GM21786 (cell line): Measurements from ENCODE around the gene SLC26A8.
"Not testable (repeated sequence)": the region's sequence is repeated elsewhere in the genome, so short reads cannot be mapped to it uniquely, and the experiment has no call there.

Experiments used
- ATAC-seq: cut with Tn5 transposase; IDR thresholded peaks from one replicate; pipeline ENCODE4 v1.9.1; 2021; ENCODE audit not compliant: unreplicated experiment

The SLC26A8 gene

GRCh38 chr6:36050947-36051710 is 26.7 kb upstream of the SLC26A8 start:
- no peak for ATAC-seq

DNA sequence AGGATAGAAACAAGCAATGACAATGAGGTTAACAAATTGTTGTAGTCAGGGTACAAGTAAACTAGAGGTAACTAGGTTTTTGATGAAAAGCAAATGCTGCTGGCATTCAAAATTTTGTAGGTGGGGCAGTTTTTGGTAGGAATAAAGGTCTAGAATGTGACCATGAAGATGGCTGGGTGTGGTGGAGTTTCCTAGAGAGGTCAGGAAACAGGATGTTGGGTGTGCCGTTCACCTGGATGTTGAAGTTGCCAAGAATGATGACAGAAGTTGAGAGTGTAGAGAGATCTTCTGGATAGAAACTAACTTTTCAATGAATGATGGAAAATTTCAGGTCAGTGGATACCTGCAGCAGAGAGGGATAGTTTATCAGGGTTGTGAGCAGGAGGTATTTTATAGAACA is 25.9 kb upstream of the SLC26A8 start:
- ATAC-seq = no peak

GRCh38 chr6:36049582-36049981 is 25.1 kb upstream of the SLC26A8 start:
- ATAC-seq = no peak

- no peak for ATAC-seq
These were observed 18.3 kb upstream of the SLC26A8 start for GRCh38 chr6:36042618-36043260.

DNA sequence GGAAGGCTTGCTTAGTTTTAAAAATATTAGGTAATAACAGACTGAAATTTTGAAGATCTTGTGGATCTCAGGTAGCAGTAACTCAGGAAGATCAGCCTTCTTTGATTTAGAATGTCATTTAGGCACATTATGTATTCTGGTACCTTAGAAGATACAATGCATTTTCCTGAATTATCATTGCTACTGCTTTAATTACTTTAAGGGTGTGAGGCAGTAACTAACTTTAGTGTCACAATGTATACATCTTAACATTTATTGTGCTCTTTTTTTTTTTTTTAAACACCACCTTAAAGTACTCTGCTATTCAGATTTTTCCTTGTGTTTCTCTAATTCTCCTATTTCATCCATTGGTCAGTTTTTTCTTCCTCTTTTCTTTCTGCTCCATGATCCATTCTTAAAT is 16.5 kb upstream of the SLC26A8 start:
- no peak for ATAC-seq

GRCh38 chr6:36039112-36039511 is 14.7 kb upstream of the SLC26A8 start:
- no peak for ATAC-seq

DNA sequence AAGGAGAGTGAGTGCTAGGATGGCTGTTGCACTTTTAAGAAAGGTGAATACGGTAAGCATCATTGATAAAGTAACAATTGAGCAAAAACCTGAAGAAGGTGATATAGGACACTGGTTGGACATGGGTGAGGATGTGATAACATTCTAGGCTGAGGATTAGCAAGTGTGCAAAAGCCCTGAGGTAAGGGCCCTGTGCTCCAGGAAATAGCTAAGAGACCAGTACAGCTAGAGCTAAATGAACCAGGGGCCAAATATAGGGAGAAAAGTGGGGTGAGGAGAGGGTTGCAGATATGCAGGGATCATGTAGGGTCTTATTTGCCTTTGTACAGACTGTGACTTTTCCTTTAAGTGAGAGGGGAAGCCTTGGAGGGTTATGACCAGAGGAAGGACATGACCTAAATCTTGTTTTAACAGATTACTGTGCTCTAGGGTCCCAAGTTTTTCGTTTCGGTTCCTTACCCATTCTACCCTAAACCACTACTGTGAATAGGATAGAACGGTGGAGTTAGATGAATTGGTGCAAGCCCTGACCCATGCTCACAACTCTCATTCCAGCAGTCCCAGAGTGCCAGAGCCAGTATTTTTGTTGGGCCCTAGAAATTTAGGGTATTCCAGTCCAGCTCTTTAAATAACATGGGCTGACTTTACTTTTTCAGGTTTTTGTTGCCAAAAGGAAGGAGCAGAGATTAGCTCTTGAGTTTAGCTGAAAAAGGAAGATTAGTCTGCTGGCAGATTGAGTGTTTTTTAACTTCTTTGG is 13.9 kb upstream of the SLC26A8 start:
- ATAC-seq = no peak

DNA sequence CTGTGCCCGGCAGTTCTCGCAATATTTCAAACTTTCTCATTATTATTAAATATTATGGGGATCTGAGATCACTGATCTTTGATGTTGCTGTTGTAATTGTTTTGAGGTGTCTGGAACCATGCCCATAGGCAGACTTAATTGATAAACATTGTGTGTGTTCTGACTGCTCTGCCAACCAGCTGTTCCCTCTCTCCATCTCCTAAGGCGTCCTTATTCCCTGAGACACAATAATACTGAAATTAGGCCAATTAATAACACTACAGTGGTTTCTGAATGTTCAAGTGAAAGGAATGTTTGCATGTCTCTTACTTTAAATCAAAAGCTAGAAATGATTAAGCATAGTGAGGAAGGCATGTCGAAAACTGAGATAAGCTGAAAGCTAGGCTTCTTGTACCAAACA is 10.8 kb upstream of the SLC26A8 start:
- ATAC-seq = no peak

- ATAC-seq = no peak
These were observed 10.0 kb upstream of the SLC26A8 start for GRCh38 chr6:36034441-36034840.

- ATAC-seq = no peak
These were observed 9.5 kb upstream of the SLC26A8 start for GRCh38 chr6:36033935-36034334.

DNA sequence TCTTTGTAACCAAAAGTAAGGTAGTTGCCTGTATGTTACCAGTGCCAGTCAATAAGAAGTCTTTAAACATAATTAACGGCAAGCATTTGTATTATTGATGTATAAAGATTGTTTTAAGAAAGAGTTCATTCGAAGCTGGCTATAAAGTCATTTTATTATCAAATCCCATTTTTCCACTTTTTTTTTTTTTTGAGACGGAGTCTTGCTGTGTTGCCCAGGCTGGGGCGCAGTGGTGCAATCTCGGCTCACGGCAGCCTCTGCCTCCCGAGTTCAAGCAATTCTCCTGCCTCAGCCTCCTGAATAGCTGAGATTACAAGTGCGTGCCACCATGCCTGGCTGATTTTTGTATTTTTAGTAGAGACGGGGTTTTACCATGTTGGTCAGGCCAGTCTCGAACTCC is 8.7 kb upstream of the SLC26A8 start:
- not testable (repeated sequence) for ATAC-seq

GRCh38 chr6:36032261-36032660 is 7.8 kb upstream of the SLC26A8 start:
- ATAC-seq = no peak

DNA sequence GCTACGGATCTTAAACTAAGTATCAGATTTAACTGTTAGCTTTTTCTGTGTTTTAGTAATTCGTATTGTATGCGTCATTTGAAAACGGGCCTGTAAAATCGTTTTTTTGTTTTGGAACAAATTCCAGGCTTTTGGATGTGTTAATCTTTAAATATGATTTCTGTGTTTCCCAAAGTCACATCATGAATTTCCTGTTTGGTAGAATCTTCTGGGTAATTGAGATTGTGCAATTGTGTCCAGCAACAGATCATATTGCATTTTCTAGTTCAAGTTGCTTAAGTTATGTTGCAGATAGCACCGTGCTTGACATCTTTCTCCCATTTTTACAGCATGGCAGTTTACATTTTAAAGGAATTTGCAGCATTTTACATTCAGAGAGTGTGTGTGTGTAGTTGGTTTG is 5.0 kb upstream of the SLC26A8 start:
- ATAC-seq = no peak

DNA sequence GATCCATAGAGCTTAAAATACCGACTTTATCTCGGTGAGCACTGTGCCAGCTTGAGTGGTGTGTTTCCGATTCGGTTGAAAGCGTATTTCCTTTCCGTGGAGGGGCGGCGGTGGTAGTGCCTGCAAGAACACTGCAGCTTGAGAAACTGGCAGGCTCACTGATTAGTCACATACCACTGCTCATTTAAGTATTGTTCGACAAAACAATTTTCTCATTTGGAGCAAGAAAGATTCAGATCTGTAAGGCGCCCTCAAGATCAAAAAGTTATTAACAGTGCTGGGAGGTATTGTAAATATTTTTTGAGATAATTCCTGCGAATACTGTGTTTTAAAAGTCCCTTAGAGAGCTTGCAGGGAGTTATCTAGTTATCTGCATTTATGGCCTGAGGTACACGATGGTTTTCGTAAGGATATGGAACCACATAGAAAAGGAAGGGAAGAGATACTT is 4.5 kb upstream of the SLC26A8 start:
- peak; percentile 24 for ATAC-seq

DNA sequence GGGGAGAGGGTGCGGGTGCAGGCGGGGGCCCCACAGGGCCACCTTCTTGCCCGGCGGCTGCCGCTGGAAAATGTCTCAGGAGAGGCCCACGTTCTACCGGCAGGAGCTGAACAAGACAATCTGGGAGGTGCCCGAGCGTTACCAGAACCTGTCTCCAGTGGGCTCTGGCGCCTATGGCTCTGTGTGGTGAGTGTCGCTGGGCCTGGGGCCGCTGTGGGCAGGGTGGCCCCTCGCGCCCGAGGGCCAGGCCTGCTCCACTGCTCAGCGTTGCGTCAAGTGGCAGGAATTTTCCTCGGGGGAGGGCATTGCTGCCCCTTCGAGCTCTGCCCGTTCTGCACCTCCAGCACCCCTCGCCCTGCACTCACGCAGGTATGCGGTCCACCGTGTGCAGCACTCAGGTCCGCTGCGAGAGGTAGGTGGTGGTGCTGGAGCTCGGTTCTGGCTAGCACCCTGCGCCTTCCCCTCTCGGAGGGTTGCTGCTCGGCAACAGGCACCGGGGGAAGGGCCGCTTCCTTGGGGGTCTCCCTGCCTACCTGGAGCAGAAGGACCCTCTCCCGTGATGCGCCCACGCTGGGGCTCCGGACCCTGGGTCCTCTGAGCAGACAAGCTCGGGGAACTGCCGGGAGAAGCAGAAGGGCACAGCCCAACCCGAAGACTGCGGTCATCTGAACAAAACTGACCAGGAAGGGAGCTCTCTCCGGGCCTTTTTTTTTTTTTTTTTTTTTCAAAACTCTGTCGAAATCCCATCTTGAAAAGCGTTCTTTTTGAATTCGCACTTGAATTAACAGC is 3.8 kb upstream of the SLC26A8 start:
- peak; percentile 24 for ATAC-seq

- ATAC-seq = peak; percentile 80
These were observed 3.2 kb upstream of the SLC26A8 start, which contains the start of gene MAPK14 for GRCh38 chr6:36027501-36028087. Gene MAPK14, plus strand, starts transcription at chr6:36027808. Its CDS starts 350 bp downstream, at chr6:36028158.

DNA sequence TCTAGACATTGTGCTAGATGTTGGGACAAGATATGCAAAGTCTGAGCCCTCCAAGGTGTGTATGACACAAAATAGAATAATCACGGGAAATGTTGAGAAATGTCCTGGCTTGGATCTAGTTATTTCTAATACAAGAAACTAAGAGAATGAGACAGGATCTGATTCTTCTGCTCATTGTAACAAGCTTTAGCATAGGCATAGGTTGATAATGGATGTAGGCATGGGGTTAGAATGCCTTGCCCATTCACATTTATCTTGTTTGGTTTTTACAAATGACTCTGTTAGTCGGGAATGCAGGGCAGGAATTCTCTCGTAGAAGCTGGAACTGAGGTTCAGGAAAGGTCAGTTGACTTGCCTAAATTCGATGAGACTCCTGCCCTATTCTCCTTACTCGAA is 1.5 kb upstream of the SLC26A8 start:
- no peak for ATAC-seq

- ATAC-seq = no peak
These were observed 955 bp upstream of the SLC26A8 start for GRCh38 chr6:36025260-36025931.

- ATAC-seq = no peak
These were observed 4.3 kb downstream of the SLC26A8 start for GRCh38 chr6:36020154-36020553.

DNA sequence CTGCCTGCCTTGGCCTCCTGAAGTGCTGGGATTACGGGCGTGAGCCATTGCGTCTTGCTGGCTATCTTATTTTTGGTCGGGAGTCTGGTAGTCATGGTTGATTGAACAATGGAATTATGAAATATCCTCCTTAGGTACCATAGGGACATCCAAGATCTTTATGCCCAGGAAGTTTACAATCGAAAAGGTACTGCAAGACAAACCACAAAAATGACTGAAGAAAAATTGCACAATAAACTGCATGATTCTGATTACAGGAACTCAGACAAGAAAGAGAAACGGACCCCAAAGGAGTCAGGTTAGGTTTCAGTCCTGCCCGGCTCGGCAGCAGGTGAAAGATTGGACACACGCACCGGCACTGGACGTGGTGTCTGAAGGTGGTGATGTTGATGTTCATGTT is 5.3 kb downstream of the SLC26A8 start:
- no peak for ATAC-seq
